Epithelial cell of proximal tubule (primary cell): Measurements from ENCODE around the gene TMEM181. TPM values are rescaled to one million over a fixed set of nuclear protein-coding genes. Genes with fewer than 3 reads are reported as not detected.
"Not testable (repeated sequence)": the region's sequence is repeated elsewhere in the genome, so short reads cannot be mapped to it uniquely, and the experiment has no call there.

ENCODE experiments used
- DNase-seq: peaks from one replicate; pipeline ENCODE4 v3.0.0-alpha.2; 2011; ENCODE audit warnings: low read depth
- H3K4me3 ChIP-seq: 2 replicates; pipeline ENCODE4 v1.5.1; 2011; ENCODE audit warnings: low read depth, mild to moderate bottlenecking, low read length
- total RNA-seq: library from RNA; depleted of rRNA; stranded (reverse); fragments of >200 nt; gene quantifications from 2 replicates; pipeline ENCODE4 v1.2.3, GENCODE V29; 2015
- TF ChIP-seq, protein P1 (sequence below): conservative IDR thresholded peaks from 2 replicates; pipeline ENCODE4 v1.5.1; 2012; ENCODE audit warnings: low read depth, mild to moderate bottlenecking, low read length

Gene TMEM181
- total RNA-seq, 1 donor from 2014 or later = 16.5 TPM

DNA sequence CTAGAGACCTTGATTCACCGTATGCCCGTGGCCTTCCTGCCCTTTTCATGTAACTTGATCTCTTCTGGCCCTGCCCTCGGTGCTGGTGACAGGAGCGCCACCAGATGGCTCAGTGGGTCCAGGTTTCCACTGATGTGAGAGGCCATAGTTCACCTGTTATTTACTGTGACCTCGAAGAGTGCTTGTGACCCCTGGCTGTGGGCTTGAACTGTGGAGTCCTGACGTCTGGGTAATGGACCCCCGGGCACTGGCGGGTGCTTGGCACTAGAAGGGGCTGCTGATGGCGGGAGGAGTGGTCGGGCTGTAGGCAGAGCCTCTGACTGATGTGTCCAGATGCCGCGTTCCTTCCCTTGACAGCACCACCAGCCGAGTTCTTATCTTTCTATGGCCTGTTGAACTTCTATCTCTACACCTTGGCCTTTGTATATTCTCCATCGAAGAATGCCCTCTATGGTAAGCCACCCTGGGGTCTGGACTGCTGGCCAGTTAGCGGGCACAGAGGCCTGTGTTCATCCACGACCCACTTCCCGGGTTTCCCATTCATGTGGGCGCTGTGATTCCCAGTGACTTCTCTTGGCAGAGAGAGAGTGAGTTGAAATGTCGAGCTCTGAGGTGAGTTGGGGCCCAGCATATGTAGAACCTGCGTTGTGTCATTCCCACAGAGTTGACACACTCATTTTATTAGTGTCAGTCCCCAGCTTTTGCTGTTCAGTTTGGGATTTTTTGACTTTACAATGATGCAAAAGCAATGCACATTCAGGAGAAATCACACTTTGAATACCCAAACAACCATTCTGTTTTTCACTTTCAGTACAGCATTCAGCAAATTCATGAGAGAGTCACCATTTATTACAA is 69.7 kb downstream of the TMEM181 start:
- H3K4me3 ChIP-seq = no peak overlapping the region
- TF ChIP-seq, protein P1, sequence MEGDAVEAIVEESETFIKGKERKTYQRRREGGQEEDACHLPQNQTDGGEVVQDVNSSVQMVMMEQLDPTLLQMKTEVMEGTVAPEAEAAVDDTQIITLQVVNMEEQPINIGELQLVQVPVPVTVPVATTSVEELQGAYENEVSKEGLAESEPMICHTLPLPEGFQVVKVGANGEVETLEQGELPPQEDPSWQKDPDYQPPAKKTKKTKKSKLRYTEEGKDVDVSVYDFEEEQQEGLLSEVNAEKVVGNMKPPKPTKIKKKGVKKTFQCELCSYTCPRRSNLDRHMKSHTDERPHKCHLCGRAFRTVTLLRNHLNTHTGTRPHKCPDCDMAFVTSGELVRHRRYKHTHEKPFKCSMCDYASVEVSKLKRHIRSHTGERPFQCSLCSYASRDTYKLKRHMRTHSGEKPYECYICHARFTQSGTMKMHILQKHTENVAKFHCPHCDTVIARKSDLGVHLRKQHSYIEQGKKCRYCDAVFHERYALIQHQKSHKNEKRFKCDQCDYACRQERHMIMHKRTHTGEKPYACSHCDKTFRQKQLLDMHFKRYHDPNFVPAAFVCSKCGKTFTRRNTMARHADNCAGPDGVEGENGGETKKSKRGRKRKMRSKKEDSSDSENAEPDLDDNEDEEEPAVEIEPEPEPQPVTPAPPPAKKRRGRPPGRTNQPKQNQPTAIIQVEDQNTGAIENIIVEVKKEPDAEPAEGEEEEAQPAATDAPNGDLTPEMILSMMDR = peak; percentile 34
- no peak for DNase-seq

DNA sequence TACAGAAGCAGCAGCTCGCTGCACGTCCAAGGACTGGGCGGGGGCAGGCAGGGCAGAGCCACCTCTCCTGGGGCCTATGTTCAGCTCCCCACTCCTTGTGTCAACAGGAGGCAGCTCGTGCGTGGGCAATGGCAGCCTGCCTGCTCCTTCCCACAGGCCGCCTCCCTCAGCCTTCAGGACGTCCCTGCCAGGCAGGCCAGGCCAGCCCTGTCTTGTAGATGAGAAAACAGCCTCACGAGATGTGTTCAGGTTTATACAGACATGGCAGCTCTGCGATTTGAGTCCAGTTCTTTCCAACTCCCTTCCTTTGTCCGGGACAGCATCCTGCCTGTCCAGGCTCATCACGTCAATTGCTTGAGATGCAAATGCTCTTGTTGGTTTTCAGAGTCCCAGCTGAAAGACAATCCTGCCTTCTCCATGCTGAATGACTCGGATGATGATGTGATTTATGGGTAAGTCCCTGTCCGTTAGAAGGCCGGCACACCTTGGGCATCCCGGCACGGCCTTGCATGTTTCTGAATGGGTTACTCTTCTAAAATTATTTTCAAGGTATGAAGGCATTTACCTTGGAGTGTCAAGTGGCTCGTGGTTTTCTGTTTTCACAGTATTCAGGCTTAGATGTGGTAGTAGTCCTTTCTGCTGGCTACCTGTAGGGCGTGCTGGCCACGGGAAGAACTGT is 71.2 kb downstream of the TMEM181 start:
- DNase-seq = no peak
- TF ChIP-seq, protein P1 = no peak

GRCh38 chr6:158631678-158632537 is 72.0 kb downstream of the TMEM181 start:
- TF ChIP-seq, protein P1 = no peak
- DNase-seq = no peak
- H3K4me3 ChIP-seq = no peak overlapping the region

More for the DNA sequence above, 71.2 kb downstream of the TMEM181 start:
- no peak overlapping the region for H3K4me3 ChIP-seq

DNA sequence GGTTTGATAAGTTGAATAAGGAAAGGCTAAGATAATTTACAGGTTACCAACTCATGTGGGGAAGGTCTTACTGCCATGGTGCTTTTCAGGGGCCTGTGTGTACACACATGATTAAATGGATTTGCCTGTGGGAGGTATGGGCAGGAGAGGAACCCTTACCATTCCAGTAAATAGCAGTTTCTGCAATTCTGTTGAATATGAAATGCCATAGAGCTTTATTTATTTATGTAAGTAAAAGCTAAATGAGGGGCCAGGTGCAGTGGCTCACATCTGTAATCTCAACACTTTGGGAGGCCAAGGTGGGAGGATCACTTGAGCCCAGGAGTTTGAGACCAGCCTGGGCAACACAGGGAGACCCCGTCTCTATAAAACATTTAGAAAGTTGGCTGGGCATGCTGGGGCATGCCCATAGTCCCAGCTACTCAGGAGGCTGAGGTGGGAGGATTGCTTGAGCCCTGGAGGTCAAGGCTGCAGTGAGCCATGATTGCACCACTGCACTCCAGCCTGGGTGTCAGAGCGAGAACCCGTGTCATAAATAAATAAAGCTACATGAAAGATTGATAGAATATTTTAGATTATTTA is 72.7 kb downstream of the TMEM181 start:
- DNase-seq = not testable (repeated sequence)

DNA sequence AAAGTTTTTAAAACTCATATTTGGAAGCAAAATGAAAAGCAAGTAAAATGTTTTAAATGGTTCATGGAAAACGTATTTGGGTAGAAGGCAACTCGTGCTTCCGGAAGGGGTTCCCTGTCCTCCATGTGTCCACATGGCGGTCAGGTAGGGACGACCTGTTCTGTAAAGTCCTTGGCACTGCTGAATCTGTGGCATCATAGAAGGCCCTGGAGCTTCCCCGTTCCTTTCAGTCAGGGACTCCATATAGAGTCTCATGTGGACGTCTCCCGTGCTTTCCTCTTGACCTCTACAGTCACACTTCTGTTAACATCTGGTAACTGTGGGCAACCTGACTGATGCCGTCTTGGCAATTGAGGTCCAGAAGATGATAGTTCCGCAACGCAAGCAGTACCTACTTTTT is 73.2 kb downstream of the TMEM181 start:
- DNase-seq = no peak
- H3K4me3 ChIP-seq = no peak overlapping the region
- TF ChIP-seq, protein P1 = no peak

More for the DNA sequence above, 72.7 kb downstream of the TMEM181 start:
- H3K4me3 ChIP-seq = not testable (repeated sequence)

- DNase-seq = no peak
- H3K4me3 ChIP-seq = no peak overlapping the region
- TF ChIP-seq, protein P1 = no peak
These were observed 75.0 kb downstream of the TMEM181 start for GRCh38 chr6:158634695-158635426.
